Kasumi-1 (cell line): ENCODE measurements around the gene ALG5.

ENCODE experiments used
- DNase-seq, 2 experiments: peaks; one replicate each; lab custom pipeline; 2025; lab: John Stamatoyannopoulos, UW

Gene ALG5

DNA sequence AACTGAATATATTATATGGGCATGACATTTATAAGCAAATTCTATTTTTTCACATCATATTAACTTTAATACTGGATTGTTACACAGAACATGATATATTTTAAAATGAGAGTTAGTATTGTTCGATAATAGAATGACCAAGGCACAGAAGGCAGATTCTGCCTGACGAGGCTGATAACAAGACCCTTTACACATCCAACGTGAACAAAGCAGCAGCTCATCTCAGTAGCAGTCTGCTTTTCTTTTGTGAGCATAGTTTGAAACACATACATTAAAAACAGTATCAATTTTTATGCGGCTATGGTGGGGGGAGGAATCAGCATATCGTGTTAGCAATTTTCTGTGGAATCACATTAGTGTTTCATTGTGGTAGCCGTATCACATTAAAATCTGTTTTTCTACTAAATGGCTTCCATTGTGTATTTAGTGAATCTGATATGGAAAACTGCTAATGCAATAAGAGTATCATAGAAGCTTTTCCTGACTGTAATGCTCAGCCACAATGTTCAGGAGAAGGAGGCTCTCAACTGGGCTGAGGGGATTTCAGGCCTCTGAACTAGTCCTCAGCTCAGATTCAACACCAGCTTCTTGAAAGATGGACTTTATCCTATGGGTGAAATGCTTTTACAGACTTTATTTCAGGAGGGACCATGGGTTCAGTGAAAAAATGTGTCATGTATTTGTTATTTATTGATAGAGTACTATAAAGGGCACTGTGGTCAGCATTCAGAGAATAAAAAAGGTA, 83.1 kb downstream of the ALG5 start:
- DNase-seq = no peak

DNA sequence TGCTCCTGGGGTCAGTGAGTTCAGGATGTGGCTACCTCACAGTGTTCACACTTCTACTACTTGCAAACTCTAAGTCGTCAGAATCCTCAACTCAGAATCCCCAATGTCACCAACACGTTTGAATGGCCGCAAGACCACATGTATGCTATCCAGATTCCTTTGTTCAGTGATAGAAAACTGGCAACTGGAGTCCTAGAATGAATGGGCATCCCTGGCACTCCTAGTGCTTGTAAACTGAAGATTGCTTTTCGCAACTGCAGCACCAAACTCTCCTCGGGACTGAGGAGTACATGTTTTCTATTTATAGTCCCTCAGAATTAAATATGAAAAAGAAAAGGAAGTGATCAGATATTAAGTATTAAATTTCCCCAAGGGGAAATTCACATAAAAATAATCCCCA, 84.0 kb downstream of the ALG5 start:
- DNase-seq = no peak

DNA sequence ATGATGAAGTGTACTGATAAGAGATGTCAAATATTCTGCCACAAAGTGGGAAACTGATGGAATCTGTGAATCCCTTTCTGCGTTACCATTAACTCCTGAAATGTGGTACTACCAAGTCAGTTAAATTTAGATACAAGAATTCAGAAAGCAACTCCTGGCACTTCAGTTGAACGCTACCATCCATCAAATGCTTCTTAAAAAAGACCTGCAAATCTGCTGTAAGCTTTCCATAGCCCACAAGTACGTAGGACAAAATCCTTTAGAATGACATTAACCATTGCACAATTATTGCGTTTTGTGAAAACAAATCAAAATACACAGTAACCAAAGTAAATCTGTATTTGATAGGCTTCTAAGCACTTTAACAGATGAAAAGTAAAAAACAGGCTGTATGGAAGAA, 84.5 kb downstream of the ALG5 start:
- no peak for DNase-seq

DNA sequence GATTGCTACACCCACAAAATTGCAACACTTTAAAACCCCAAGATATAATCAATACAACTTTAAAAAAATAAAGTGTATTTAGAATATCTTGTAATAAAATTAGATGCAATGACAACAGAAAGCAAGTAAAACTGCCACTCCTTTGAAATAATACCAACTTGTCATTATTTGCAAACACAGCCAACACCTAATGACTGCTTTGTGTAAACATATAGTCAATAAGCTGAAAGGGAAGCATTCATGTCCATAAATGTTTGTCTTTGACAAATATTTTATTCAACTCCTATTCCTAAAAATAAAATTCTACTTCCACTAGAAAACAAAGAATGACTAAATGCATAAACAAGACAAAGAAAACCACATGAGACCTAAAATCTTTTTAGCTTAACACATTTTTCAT, 85.7 kb downstream of the ALG5 start:
- no peak for DNase-seq

DNA sequence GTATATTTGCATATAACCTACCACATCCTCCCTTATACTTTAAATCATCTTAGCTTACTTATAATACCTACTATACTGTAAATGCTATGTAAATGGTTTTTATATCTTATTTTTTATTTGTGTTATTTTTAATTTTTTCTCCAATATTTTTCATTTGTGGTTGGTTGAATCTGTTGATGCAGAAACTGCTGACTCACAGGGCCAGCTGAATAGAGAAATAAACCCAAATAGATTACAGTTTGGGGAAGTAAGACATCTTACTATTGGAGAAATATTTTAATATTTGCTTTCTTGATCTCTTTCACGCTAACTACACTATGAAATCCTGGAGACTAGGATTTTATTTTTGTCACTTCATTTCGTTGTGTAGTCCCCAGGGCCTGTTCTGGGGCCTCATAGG, 86.2 kb downstream of the ALG5 start:
- DNase-seq = no peak

DNA sequence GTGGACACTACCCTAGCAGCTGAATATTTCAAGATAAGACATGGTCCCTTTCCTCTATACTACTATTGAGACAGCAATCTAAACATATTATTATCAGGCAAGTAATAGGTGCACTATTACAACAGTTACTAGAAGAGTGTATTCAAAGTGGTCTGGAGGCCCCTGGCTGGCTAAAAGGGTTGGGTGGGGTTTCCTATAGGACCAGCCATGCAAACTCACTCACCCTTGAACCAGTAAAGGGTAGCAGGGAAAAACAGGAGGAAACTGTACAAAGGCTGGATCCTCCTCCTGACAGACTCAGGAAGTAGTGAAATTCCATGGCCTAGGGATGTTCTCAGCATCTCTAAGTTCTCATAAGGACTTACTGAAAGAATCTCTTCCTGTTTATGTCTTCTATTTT, 86.8 kb downstream of the ALG5 start:
- no peak for DNase-seq

DNA sequence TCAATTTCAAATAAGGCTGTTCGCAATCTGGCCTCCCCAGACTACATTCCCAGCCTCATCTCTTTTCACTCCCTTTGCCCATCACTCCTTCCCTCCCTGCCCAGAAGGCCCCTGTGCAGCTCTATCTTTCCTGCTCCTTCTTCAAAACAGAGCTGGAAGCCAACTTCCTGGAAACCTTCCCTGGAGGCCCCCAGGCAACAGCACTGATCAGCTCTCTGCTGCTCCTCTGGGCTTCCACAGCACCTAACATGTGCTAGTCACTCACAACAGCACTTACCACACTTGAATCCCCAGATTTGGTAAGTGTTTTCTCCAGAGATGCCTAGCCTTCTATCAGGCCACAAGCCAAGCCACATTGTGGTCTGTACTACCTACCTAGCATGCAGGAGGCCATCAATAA, 88.6 kb downstream of the ALG5 start:
- no peak for DNase-seq

DNA sequence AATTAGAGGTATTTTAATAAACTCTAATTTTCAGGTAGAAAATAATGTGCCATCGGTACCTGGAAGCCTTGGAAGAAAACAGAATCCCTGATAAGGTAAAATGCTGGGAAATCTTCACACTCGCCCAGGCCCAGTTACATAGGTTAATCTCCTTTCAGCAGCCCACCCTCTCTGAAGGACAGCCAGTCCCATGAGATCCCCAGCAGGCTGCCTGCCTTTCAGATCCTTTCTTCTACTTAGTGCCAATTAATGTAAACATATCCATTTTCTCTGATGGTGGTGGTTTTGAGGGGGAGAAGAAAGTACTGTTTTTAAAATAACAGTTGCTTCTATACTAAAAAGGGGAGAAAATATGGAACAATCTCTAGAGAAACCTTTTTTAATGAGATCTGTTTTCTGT, 91.3 kb downstream of the ALG5 start:
- DNase-seq = no peak

DNA sequence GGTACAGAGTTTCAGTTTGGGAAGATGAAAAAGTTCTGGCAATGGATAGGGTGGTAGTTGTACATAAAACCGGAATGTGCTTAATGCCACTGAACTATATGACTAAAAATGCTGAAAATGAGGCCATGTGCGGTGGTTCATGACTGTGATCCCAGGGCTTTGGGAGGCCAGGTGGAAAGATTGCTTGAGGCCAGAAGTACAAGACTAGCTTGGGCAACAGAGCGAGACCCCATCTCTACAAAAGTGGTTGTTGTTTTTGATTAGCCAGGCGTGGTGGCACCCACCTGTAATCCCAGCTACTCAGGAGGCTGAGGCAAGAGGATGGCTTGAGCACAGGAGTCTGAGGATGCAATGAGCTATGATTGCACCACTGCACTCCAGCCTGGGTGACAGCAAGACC, 91.9 kb downstream of the ALG5 start:
- no peak for DNase-seq

DNA sequence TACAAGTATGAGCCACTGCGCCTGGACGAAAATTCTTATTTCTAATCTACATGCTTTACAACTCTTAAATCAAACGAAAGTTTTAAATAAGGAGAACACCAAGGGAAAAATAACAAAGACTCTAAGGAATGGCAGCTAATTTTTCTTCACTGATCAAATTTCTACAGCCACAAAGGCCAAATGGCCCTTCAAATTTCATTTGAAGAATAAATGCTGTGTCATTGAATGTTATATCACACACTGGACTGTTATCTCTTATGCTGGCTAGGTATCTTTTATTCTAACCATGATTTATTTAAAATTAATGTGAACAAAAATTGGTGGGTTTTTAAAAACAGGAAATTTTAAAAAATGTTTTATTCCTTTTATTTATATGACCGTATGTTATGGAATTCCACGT, 93.2 kb downstream of the ALG5 start:
- no peak for DNase-seq

DNA sequence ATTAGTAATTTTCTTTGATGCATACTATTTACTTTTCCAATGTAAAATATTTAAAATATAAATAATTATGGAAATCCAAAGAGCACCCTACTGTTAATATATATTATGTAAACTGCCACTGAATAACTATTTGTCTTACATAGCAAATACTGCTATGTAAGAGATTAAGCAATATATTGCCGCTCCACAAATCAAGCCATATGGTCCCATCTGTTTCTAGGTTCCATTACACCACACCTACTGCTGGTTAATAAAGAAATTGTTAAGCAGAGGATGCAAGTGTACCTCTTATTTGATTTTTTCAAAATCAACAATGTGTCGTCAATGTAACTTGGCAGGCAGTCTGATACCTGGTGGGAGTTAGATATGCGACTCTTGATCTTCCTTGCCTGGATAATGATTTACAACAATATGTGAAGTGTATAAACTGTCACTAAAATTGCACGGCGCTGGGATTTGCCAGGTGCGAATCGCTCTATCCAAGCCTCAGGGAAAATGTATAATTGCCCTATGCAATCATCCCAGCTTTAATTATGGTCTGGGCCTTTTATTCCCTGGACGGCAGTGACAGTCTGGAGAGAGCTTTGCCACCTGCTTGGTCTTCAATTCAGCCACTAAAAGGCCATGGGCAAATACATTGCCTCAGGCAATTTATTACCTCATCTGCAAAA, 95.1 kb downstream of the ALG5 start:
- no peak for DNase-seq
